ENCODE data around the gene FBN1. TPM values are rescaled to one million over a fixed set of nuclear protein-coding genes. Genes with fewer than 3 reads are reported as not detected.

The FBN1 gene
- total RNA-seq, 1 donor, result 30.4 TPM

- no peak for DNase-seq (ENCODE audit: low read depth in 2 of 3, low spot score in 2 of 3)
Measured at GRCh38 chr15:48584090-48584811, 61.3 kb downstream of the FBN1 start.

DNA sequence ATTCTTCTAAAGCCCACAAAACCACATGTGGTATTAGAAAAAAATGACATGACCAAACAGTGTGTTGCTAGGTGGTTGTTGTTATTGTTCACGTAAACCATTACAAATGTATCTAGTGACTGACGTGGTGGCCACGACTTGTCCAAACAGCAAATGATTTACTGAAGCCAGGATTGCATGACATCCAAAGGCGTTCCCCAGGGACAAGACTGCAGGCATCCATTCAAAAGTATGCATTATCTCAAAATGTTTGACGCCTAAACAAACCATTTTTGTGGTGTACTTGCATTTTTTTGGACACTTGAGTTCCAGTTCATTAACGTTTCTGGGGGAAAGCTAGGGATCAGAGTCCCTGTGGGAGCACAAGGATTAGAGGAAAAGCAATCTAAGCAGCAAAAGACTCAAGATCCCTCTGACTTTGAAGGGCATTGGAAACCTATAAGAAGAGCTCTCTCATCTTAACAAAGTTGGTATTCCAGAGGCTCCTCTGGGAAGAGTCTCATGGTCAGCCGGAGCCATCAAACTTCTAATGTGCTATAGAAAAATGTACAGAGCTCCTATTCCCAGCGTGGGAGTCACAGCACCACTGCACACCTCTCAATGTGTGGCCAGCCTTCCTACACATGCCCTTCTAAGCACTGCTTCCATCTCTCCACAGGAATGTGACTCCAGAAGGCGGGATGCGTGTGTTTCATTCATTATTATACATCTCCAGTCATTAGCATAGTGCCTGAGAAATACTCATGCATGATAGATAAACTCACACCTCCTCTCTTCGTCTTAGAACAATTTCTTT lies 62.9 kb downstream of the FBN1 start:
- DNase-seq (ENCODE audit: low read depth in 2 of 3, low spot score in 2 of 3), result peak in 1 of 3 donors; percentile 41

DNA sequence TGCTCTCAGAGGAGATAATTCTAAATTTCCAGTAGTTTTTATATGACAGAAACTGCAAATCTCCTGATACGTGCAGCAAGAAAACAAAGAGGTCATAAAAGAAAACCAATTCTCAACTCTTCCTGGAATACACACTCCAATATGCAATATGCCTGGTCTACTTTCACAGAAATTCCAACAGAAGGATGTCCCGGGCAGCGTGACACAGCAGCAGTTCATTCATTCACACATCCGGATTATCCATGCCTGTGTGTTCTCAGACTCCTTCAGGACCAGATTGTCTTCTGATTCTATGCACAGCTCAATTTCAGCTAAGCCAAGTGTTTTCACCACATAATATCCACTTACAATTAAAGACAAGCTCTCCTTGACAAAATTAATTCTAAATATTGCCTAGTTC lies 64.3 kb downstream of the FBN1 start:
- no peak for DNase-seq (ENCODE audit: low read depth in 2 of 3, low spot score in 2 of 3)

DNA sequence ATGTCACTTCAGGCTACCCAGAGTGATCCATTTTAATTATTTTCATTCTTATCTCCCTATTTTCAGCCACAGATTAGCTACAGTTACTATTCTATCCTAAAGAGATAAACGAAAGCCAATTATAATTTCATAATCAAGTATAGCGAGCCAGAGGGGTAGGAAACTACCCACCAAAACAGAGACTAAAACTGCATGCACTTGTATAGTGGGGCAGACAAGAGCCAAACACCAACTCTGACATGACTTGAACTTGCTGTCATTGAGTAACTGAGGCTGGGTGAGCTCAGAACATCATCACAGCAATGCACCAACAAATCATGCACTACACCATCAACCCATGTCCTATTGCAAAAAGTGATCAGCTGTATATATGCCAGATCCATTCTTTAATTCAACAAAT lies 64.8 kb downstream of the FBN1 start:
- DNase-seq (ENCODE audit: low read depth in 2 of 3, low spot score in 2 of 3), result no peak

GRCh38 chr15:48579945-48580671 lies 65.4 kb downstream of the FBN1 start:
- DNase-seq (ENCODE audit: low read depth in 2 of 3, low spot score in 2 of 3), result no peak

DNA sequence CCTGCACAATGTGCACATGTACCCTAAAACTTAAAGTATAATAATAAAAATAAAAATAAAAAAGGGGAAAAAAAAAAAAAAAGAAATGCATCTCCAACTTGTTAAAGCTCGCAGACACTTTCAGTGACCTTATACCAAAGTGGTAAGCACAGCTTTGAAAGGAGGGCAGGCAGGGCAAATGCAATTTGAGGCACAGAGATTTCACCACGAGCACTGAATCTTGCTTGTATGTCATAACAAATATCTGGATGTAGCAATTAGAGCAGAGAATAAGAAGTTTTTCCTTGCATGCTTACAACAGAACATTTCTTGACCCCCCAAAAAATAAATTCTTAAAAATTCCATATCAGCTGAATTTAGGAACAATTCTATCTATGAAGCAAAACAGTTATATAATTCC lies 66.5 kb downstream of the FBN1 start:
- DNase-seq (ENCODE audit: low read depth in 2 of 3, low spot score in 2 of 3), result no peak

GRCh38 chr15:48577469-48577868 lies 68.0 kb downstream of the FBN1 start:
- DNase-seq (ENCODE audit: low read depth in 2 of 3, low spot score in 2 of 3), result no peak

GRCh38 chr15:48574187-48574586 lies 71.3 kb downstream of the FBN1 start:
- DNase-seq (ENCODE audit: low read depth in 2 of 3, low spot score in 2 of 3), result no peak

- no peak for DNase-seq (ENCODE audit: low read depth in 2 of 3, low spot score in 2 of 3)
Measured at GRCh38 chr15:48573780-48574179, 71.7 kb downstream of the FBN1 start.

- no peak for DNase-seq (ENCODE audit: low read depth in 2 of 3, low spot score in 2 of 3)
Measured at GRCh38 chr15:48572823-48573222, 72.7 kb downstream of the FBN1 start.

DNA sequence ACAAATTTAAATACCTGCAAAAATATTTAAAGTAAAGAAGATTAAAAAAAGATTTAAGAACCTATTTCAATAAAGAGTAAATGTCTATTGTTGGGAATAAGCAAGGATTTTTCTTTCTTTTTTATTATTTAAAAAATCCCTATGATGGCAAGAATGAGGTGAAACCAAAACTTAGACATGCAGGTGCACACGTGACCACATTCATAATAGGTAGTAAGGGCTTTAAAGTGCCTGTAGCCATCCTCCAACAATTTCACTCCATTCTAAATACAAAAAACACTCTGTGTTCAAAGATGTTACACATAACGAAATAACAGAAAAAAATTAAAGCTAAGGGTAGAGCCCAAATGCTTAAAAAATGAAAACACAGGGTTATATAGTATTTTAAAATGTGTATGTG lies 74.0 kb downstream of the FBN1 start:
- DNase-seq (ENCODE audit: low read depth in 2 of 3, low spot score in 2 of 3), result no peak

DNA sequence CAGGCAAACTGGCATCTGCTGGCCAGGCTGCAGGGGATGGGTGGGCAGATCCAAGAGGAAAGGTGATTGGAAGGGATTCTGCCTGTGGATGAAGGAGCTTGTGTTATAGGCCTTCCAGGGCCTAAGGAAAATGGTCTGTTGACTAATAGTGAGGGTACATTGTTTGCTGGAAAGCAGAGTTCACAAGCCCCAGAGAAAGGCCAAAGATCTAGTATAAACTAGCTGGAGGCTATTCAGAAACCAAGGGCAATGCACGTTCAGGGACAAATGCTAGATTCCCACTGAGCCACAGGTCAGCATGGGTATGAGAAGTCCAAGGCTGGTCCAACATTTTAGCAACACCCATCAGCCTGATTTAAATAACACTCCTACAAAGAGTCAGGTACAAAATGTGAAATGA lies 74.7 kb downstream of the FBN1 start:
- DNase-seq (ENCODE audit: low read depth in 2 of 3, low spot score in 2 of 3), result no peak

DNA sequence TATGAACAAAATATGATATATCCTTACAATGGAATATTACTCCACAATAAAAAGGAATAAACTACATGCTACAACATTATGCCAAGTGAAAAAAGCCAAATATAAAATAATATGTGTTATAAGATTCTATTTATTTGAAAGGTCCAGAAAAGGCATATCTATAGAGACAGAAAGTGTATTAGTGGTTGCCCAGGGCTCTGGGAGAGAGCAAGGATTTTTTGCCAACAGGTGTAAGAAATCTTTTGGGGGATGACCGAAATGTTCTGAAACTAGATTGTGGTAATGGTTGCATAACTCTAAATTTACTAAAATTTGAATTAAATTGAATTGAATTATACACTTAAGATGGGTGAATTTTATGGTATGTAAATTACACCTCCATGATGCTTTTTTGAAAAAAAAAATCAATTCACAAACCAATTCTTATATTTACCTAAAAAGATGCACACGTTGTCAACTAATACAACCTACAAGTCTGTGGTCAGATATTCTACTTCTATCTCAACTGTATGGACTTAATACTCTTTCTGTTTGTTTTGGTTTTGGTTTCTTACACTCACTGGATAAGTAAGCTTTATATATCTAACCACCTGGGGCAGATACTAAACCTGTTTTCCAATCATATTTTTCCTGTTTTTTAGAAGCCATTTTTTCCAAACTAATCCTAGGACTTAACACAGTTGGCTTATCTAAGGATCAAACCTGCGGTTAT lies 75.8 kb downstream of the FBN1 start:
- no peak for DNase-seq (ENCODE audit: low read depth in 2 of 3, low spot score in 2 of 3)

DNA sequence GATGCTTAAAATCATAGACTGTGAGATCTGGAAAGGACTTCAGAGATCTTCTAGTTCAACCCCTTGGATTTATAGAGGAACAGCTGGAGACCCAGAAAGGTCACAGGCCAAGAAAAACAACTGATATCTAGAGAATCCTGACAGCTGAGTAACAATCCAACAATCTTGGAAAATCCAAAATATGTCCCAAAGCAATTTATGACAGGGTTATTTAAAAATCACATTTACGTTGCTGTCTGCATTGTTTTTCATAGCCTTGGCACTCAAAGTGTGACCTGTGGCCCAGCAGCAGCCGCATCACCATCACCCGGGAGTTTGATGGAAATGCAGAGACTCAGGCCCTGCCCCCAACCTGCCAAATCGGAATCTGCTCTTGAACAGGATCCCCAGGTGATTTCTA lies 78.8 kb downstream of the FBN1 start:
- DNase-seq (ENCODE audit: low read depth in 2 of 3, low spot score in 2 of 3), result no peak

DNA sequence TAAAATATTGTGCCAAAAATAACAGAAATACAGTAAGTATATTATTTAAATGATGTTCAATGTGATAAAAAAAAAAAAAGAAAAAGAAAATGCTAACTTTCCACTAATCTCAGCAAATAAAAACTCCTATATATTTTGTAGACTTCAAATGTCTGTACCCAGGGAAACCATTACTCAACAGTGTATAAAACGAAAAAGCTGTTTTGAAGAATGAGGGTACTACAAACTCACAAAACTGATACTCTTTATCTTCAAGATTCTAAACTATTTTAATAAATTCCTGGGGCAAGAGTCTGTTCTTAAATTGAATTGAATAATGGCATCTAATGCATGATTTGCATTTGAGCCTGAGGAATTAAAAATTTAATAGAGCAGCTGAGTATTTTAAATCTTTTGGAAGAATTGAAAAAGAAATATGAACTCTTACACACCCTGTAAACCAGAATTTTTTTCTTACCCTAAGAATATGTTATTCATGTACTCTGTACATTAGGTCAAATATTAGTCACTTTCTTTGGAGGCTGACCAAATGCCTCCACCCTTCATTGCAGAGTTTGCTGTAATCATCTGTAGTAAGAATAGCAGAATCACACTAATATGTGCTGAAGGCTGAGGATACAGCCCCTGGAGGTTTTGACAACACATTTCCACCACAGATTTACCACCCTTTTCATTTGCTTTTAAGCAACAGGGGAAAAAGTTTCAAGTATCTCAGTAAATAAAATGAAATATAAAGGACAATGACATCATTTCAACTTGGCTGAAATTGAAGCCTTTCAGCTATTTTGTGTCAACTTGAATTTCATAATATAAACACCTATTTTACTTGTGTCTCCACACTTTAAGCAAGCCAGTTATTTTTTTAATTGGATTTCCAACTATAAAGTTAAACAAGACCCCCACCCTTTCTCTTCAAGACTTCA lies 79.7 kb downstream of the FBN1 start:
- no peak for DNase-seq (ENCODE audit: low read depth in 2 of 3, low spot score in 2 of 3)

GRCh38 chr15:48564690-48565089 lies 80.8 kb downstream of the FBN1 start:
- DNase-seq (ENCODE audit: low read depth in 2 of 3, low spot score in 2 of 3), result no peak

DNA sequence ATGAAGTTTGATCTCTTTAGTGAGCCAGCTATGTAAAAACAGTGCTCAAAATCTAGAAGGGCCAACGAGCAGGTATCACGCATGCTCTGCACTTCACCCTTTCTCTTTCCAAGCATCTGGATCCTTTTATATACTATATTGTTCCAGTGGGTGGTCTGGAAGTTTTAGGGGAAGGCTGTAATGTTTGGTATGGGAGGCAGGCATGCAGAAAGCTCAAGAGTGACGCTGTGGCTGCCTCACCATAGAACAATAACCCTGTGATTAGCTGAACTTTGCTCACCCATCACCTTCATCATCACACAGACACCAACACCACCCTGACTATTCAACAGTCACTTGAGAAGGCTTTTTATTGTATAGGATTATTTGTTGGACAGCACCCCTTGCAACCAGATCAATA lies 81.6 kb downstream of the FBN1 start:
- no peak for DNase-seq (ENCODE audit: low read depth in 2 of 3, low spot score in 2 of 3)

DNA sequence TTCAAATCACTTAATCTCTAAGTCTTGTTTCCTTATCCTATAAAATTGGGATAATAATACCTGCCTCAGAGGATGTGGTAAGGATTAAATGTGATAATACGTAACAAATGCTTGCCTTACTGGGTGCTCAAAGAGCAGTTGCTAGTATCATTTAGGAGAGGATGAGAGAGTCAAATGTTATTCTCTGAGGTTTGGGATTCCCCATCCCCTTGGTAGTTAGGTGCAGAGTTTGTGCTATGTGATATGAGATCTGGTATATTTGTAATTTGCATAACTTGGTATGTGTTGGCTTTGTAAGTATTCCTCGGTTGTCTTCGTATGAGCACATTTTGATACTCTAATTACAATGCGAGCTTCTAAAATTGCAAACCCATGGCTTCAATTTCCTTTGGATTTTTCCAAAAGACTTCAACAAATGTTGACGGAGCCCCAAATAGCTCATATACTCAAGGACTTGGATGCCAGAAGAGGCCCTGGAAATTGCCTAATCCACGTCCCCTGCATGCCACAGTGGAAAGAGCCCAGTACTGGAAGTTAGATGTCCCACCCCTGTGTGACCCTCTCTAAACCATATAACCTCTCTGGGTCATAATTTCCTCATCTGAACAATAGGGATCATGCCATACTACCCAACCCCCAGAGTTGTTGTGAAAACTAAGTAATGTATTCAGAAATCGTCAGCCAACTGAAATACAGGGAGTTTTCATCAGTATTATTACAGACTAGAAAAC lies 85.0 kb downstream of the FBN1 start:
- no peak for DNase-seq (ENCODE audit: low read depth in 2 of 3, low spot score in 2 of 3)

DNA sequence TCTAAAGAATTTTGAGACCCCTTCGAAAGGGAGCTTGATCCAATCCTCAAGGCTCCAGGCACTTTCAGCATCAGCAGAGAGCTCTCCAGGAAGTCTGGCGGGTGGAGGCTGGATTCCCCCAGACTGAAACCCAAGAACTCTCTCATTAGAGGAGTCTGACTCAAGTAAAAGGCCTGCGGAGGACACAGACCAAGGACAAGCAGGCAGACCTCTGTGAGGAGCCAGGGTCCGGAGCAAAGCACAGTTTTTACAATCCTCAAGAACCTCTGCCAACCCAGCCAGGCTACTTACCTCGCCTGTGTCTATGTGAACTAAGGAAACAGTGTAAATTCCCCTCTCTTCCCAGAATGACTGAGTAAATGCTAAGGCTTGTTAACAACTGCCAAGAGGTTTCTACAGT lies 86.2 kb downstream of the FBN1 start:
- DNase-seq (ENCODE audit: low read depth in 2 of 3, low spot score in 2 of 3), result no peak

Measured in hematopoietic multipotent progenitor cell (in vitro differentiated cells).